Keratinocyte (primary cell): ENCODE results near the gene PTDSS2. TPM values are rescaled to one million over a fixed set of nuclear protein-coding genes. Genes with fewer than 3 reads are reported as not detected.

Source experiments
- DNase-seq: peaks from one replicate; pipeline ENCODE4 v3.0.0-alpha.2; 2011; ENCODE audit warnings: low read depth, missing footprints, low spot score
- FAIRE-seq: peaks from 2 replicates; lab custom pipeline; 2011; peaks lifted over from hg19 to GRCh38; lab: Jason Lieb, UNC
- H2AFZ ChIP-seq: 2 replicates; pipeline ENCODE4 v1.6.0; 2012; ENCODE audit warnings: low read length, control low read depth, inconsistent platforms; ENCODE audit not compliant: control insufficient read depth
- H3K27ac ChIP-seq: 2 replicates; pipeline ENCODE4 v1.5.1; 2011; ENCODE audit warnings: low read length; ENCODE audit not compliant: control insufficient read depth, insufficient read depth
- H3K27me3 ChIP-seq: 3 replicates; pipeline ENCODE4 v1.6.0; 2011; ENCODE audit warnings: low read length; ENCODE audit not compliant: control insufficient read depth, insufficient read depth; ENCODE audit errors: extremely low read depth
- H3K36me3 ChIP-seq, 2 experiments: 2 replicates in 1 of 2; 3 replicates in 1 of 2; pipeline ENCODE4 v1.5.1; 2011; ENCODE audit warnings: low read length in 2 of 2, mild to moderate bottlenecking in 1 of 2; ENCODE audit not compliant: control insufficient read depth in 2 of 2, insufficient read depth in 2 of 2; ENCODE audit errors: extremely low read depth in 1 of 2
- H3K4me1 ChIP-seq: 3 replicates; pipeline ENCODE4 v1.5.1; 2011; ENCODE audit warnings: low read length; ENCODE audit not compliant: control insufficient read depth, insufficient read depth; ENCODE audit errors: extremely low read depth
- H3K4me2 ChIP-seq: 3 replicates; pipeline ENCODE4 v1.6.0; 2011; ENCODE audit warnings: low read depth, low read length; ENCODE audit not compliant: control insufficient read depth, insufficient read depth; ENCODE audit errors: extremely low read depth
- H3K4me3 ChIP-seq, 3 experiments: fragments of 200-600 bp in 1 of 3; sonication (generic) in 1 of 3; 2 replicates in 2 of 3; 3 replicates in 1 of 3; pipeline ENCODE4 v1.5.1; 2011 to 2016; ENCODE audit warnings: low read length in 3 of 3, mild to moderate bottlenecking in 3 of 3, control low read depth in 2 of 3, inconsistent platforms in 1 of 3, low read depth in 1 of 3, mixed read lengths in 1 of 3, mixed run types in 1 of 3, moderate library complexity in 1 of 3; ENCODE audit not compliant: control insufficient read depth in 2 of 3, insufficient read depth in 2 of 3; ENCODE audit errors: extremely low read depth in 1 of 3
- H3K79me2 ChIP-seq: 2 replicates; pipeline ENCODE4 v1.6.0; 2012; ENCODE audit warnings: low read length; ENCODE audit not compliant: control insufficient read depth, insufficient read depth
- H3K9ac ChIP-seq: 3 replicates; pipeline ENCODE4 v1.6.0; 2011; ENCODE audit warnings: low read length; ENCODE audit not compliant: control insufficient read depth, insufficient read depth; ENCODE audit errors: extremely low read depth
- H3K9me1 ChIP-seq: 3 replicates; pipeline ENCODE4 v1.6.0; 2011; ENCODE audit warnings: low read length; ENCODE audit not compliant: control insufficient read depth, insufficient read depth; ENCODE audit errors: extremely low read depth
- H3K9me3 ChIP-seq: 2 replicates; pipeline ENCODE4 v1.5.1; 2012; ENCODE audit warnings: low read depth, low read length; ENCODE audit not compliant: control insufficient read depth
- H4K20me1 ChIP-seq: 3 replicates; pipeline ENCODE4 v1.6.0; 2011; ENCODE audit warnings: low read length; ENCODE audit not compliant: control insufficient read depth, insufficient read depth; ENCODE audit errors: extremely low read depth
- EZH2 ChIP-seq: IDR thresholded peaks from one replicate; pipeline ENCODE4 v1.6.1; 2012; ENCODE audit warnings: inconsistent platforms, mild to moderate bottlenecking, low read length, moderate library complexity
- dilution Hi-C: fragments of 300-500 bp; cut with MboI; formaldehyde crosslinking; loops from one replicate; pipeline ENCODE4 v1.7.0; 2020; ENCODE audit warnings: low sequenced_read_pairs; ENCODE audit not compliant: extremely low pct_ligation_motif_present
- polyA plus RNA-seq, 5 experiments: library from polyadenylated mRNA; depleted of rRNA in 3 of 5; stranded (reverse) in 3 of 5; stranded (forward) in 1 of 5; unstranded in 1 of 5; fragments of >200 nt; gene quantifications; 1 replicate in 1 of 5; 2 replicates in 3 of 5; 3 replicates in 1 of 5; pipeline versions ENCODE4 v1.2.1 to v1.2.3, GENCODE V29; 2011 to 2012; ENCODE audit warnings: missing spikeins in 2 of 5, low read depth in 1 of 5, low replicate concordance in 1 of 5
- small RNA-seq, 3 experiments: library from RNA; depleted of rRNA; stranded (forward); fragments of <200 nt; gene quantifications; one replicate each; pipeline ENCODE3, GENCODE V24; 2012; ENCODE audit warnings: low read depth in 3 of 3, low replicate concordance in 1 of 3; ENCODE audit not compliant: insufficient read length in 3 of 3
- TF ChIP-seq, protein P1 (sequence below), 3 experiments: IDR thresholded peaks in 1 of 3; conservative IDR thresholded peaks in 1 of 3; optimal IDR thresholded peaks in 1 of 3; 2 replicates in 2 of 3; 3 replicates in 1 of 3; pipeline versions ENCODE3 to v1.5.1; 2011; ENCODE audit warnings: low read length in 3 of 3, mild to moderate bottlenecking in 3 of 3, moderate library complexity in 2 of 3, control low read depth in 1 of 3, inconsistent platforms in 1 of 3; ENCODE audit not compliant: insufficient read depth in 2 of 3; ENCODE audit errors: extremely low read depth in 1 of 3

Gene PTDSS2
- polyA plus RNA-seq, 1 donor (not counting 4 experiments of a cell fraction or from before 2014, with no cell fraction given) = 21.6 TPM

DNA sequence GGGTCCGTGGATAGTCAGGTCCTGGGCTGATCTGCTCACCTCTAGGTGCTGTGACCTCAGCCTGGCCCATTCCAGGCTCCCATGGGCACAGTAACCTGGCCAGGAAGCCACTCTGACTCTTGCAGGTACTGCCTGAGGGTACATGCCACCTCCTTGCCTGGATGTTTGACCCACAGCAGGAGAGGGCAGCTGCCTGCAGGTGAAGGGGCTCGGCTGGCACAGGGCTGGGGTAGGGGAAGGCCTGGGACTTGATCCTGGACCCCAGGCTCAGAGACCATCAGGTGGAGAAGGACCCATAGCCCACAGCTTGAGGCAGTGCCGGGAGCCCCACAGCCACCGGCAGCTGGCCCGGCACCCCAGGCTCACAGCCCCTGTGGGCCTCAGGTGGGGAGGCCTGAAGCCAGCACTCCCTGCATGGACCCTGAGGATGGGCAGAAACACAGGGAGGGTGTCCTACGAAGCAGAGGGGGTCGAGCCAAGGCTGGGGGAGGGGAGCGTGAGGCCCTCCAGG, 89.9 kb downstream of the PTDSS2 start:
- H3K27me3 ChIP-seq = peaks cover 8% of the 10 kb centered on the region
- H2AFZ ChIP-seq = no peak overlapping the region
- no peak overlapping the region for H3K4me3 ChIP-seq
- no peak overlapping the region for H3K27ac ChIP-seq
- H4K20me1 ChIP-seq = no peaks in the 10 kb centered on the region
- peaks cover 11% of the 10 kb centered on the region for H3K4me1 ChIP-seq
- H3K9me3 ChIP-seq = no peaks in the 10 kb centered on the region
- no peak for DNase-seq
- no peak for FAIRE-seq
- dilution Hi-C loops = no loop called here
- H3K9me1 ChIP-seq = no peaks in the 10 kb centered on the region
- no peaks in the 10 kb centered on the region for H3K36me3 ChIP-seq
- no peak for TF ChIP-seq EZH2
- TF ChIP-seq, protein P1, sequence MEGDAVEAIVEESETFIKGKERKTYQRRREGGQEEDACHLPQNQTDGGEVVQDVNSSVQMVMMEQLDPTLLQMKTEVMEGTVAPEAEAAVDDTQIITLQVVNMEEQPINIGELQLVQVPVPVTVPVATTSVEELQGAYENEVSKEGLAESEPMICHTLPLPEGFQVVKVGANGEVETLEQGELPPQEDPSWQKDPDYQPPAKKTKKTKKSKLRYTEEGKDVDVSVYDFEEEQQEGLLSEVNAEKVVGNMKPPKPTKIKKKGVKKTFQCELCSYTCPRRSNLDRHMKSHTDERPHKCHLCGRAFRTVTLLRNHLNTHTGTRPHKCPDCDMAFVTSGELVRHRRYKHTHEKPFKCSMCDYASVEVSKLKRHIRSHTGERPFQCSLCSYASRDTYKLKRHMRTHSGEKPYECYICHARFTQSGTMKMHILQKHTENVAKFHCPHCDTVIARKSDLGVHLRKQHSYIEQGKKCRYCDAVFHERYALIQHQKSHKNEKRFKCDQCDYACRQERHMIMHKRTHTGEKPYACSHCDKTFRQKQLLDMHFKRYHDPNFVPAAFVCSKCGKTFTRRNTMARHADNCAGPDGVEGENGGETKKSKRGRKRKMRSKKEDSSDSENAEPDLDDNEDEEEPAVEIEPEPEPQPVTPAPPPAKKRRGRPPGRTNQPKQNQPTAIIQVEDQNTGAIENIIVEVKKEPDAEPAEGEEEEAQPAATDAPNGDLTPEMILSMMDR (optimal IDR thresholded peaks at IDR 0.05 in 1 of 3, IDR thresholded peaks at IDR 0.05 in 1 of 3, conservative IDR thresholded peaks at IDR 0.05 in 1 of 3; ENCODE audit: extremely low read depth in 1 of 3, insufficient read depth in 2 of 3, low read length in 3 of 3) = no peak
- H3K79me2 ChIP-seq = no peaks in the 10 kb centered on the region
- no peak overlapping the region for H3K9ac ChIP-seq
- H3K4me2 ChIP-seq = no peak overlapping the region

Small RNA genes lying within 50 kb of the gene (small RNA-seq; reads per million reads assigned to genes)
- 0 reads per million in 3 experiments for gene RN7SL838P

Other genes starting within 250 kb of the PTDSS2 start
- gene BET1L, start 242.9 kb upstream of the PTDSS2 start, polyA plus RNA-seq = 27.0 to 44.8 TPM (median 36.6 TPM) in 3 replicates
- gene RIC8A, start 242.6 kb upstream of the PTDSS2 start, polyA plus RNA-seq = 120 to 196 TPM (median 129 TPM) in 3 replicates
- gene SIRT3, start 213.9 kb upstream of the PTDSS2 start, polyA plus RNA-seq = 11.2 to 13.7 TPM (median 12.6 TPM) in 3 replicates
- gene PSMD13, start 213.3 kb upstream of the PTDSS2 start, polyA plus RNA-seq = 165 to 221 TPM (median 184 TPM) in 3 replicates
- not detected in 3 replicates for gene NLRP6, start 171.9 kb upstream of the PTDSS2 start, polyA plus RNA-seq
- gene PGGHG, start 161.2 kb upstream of the PTDSS2 start, polyA plus RNA-seq = 4.3 to 12.2 TPM (median 6.2 TPM) in 3 replicates
- not detected in 3 replicates for gene IFITM5, start 150.8 kb upstream of the PTDSS2 start, polyA plus RNA-seq
- 26.9 to 83.0 TPM (median 72.3 TPM) in 3 replicates for gene IFITM2, start 142.5 kb upstream of the PTDSS2 start, polyA plus RNA-seq
- 333 to 549 TPM (median 333 TPM) in 3 replicates for gene IFITM1, start 136.2 kb upstream of the PTDSS2 start, polyA plus RNA-seq
- 295 to 696 TPM (median 435 TPM) in 3 replicates for gene IFITM3, start 129.4 kb upstream of the PTDSS2 start, polyA plus RNA-seq
- gene B4GALNT4, start 80.8 kb upstream of the PTDSS2 start, polyA plus RNA-seq = 7.3 to 11.5 TPM (median 8.1 TPM) in 3 replicates
- 125 to 245 TPM (median 127 TPM) in 3 replicates for gene PKP3, start 56.1 kb upstream of the PTDSS2 start, polyA plus RNA-seq
- gene SIGIRR, start 35.3 kb upstream of the PTDSS2 start, polyA plus RNA-seq = 1.8 to 3.8 TPM (median 2.4 TPM) in 3 replicates
- gene ANO9, start 8.3 kb upstream of the PTDSS2 start, polyA plus RNA-seq = 16.1 to 40.2 TPM (median 17.7 TPM) in 3 replicates
- 92.0 to 171 TPM (median 108 TPM) in 3 replicates for gene RNH1, start 57.0 kb downstream of the PTDSS2 start, polyA plus RNA-seq
- gene HRAS, start 85.3 kb downstream of the PTDSS2 start, polyA plus RNA-seq = 112 to 164 TPM (median 122 TPM) in 3 replicates
- gene LRRC56, start 87.2 kb downstream of the PTDSS2 start, polyA plus RNA-seq = 0.14 to 0.44 TPM (median 0.28 TPM) in 3 replicates
- 0.94 to 1.5 TPM (median 1.2 TPM) in 3 replicates for gene LMNTD2, start 110.5 kb downstream of the PTDSS2 start, polyA plus RNA-seq
- 23.1 to 63.6 TPM (median 24.3 TPM) in 3 replicates for gene RASSF7, start 110.7 kb downstream of the PTDSS2 start, polyA plus RNA-seq
- gene PHRF1, start 126.2 kb downstream of the PTDSS2 start, polyA plus RNA-seq = 10.7 to 15.2 TPM (median 13.7 TPM) in 3 replicates
- gene IRF7, start 165.7 kb downstream of the PTDSS2 start, polyA plus RNA-seq = 7.1 to 10.9 TPM (median 9.5 TPM) in 3 replicates
- not detected in 3 replicates for gene CDHR5, start 174.7 kb downstream of the PTDSS2 start, polyA plus RNA-seq
- not detected in 3 replicates for gene SCT, start 176.9 kb downstream of the PTDSS2 start, polyA plus RNA-seq
- not detected in 3 replicates for gene DRD4, start 187.0 kb downstream of the PTDSS2 start, polyA plus RNA-seq
- gene DEAF1, start 244.9 kb downstream of the PTDSS2 start, polyA plus RNA-seq = 8.1 to 13.1 TPM (median 8.2 TPM) in 3 replicates
- 19.5 to 32.8 TPM (median 29.8 TPM) in 3 replicates for gene TMEM80, start 245.5 kb downstream of the PTDSS2 start, polyA plus RNA-seq